Gastrocnemius medialis (tissue), 4 donors: Measurements from ENCODE around the gene ZNF195. TPM values are rescaled to one million over a fixed set of nuclear protein-coding genes. Genes with fewer than 3 reads are reported as not detected.
A peak's percentile ranks its signal among the peaks of the same experiment; 100 is the strongest.
"Not testable (repeated sequence)": the region's sequence is repeated elsewhere in the genome, so short reads cannot be mapped to it uniquely, and the experiment has no call there.

Experiments used
- ATAC-seq, 2 donors: fragments of 150-250 bp; one replicate each; pipeline ENCODE4 v1.9.1; 2016
- DNase-seq, 2 donors: peaks; one replicate each; pipeline ENCODE4 v3.0.0-alpha.2; 2019
- H3K27ac ChIP-seq, 4 donors: fragments of 200-600 bp; sonication (generic); 1 replicate in 1 of 4; 2 replicates in 3 of 4; pipeline ENCODE4 v1.5.1; 2016 to 2018; ENCODE audit warnings: mild to moderate bottlenecking in 2 of 4, moderate library complexity in 1 of 4
- H3K27me3 ChIP-seq, 3 donors: fragments of 200-600 bp; sonication (generic) in 2 of 3; 1 replicate in 1 of 3; 2 replicates in 2 of 3; pipeline versions ENCODE4 v1.5.1 to v1.6.0; 2016 to 2019; ENCODE audit warnings: mild to moderate bottlenecking in 1 of 3, moderate library complexity in 1 of 3
- H3K36me3 ChIP-seq, 2 donors: fragments of 200-600 bp; sonication (generic) in 1 of 2; one replicate each; pipeline ENCODE4 v1.5.1; 2017 to 2018
- H3K4me1 ChIP-seq, 2 donors: fragments of 200-600 bp; sonication (generic) in 1 of 2; one replicate each; pipeline ENCODE4 v1.5.1; 2016 to 2017; ENCODE audit warnings: mild to moderate bottlenecking in 2 of 2
- H3K4me3 ChIP-seq, 4 donors: fragments of 200-600 bp; sonication (generic) in 3 of 4; 1 replicate in 1 of 4; 2 replicates in 3 of 4; pipeline ENCODE4 v1.5.1; 2016 to 2019; ENCODE audit warnings: mild to moderate bottlenecking in 2 of 4
- H3K9me3 ChIP-seq, 3 donors: fragments of 200-600 bp; sonication (generic) in 2 of 3; 1 replicate in 1 of 3; 2 replicates in 2 of 3; pipeline ENCODE4 v1.5.1; 2016 to 2019
- CTCF ChIP-seq, 5 experiments: fragments of 450-650 bp in 3 of 5; fragments of 200-600 bp in 2 of 5; sonication (generic) in 2 of 5; IDR thresholded peaks in 4 of 5; conservative IDR thresholded peaks in 1 of 5; 1 replicate in 4 of 5; 2 replicates in 1 of 5; pipeline ENCODE4 v1.5.1; 2016 to 2019; ENCODE audit warnings: antibody characterized with exemption in 5 of 5, mild to moderate bottlenecking in 3 of 5, moderate library complexity in 3 of 5
- POLR2A ChIP-seq, 2 donors: fragments of 450-650 bp; IDR thresholded peaks; one replicate each; pipeline ENCODE4 v1.6.1; 2017; ENCODE audit warnings: antibody characterized with exemption in 2 of 2, mild to moderate bottlenecking in 2 of 2, moderate library complexity in 2 of 2
- in situ Hi-C, 4 donors: fragments of 200-750 bp; cut with MboI; loops; one replicate each; pipeline versions ENCODE4 v1.15.0 to v1.8.0; 2017; ENCODE audit warnings: low sequenced_read_pairs in 4 of 4
- intact Hi-C: fragments of 100-400 bp; cut with DNase I; formaldehyde crosslinking; loops from one replicate; pipeline ENCODE4 v1.15.1; 2023; ENCODE audit warnings: low total_unique reads
- total RNA-seq, 4 donors: library from RNA; depleted of rRNA; stranded (reverse); fragments of >200 nt; gene quantifications; one replicate each; pipeline versions ENCODE4 v1.1.0 to v1.2.3, GENCODE V29; 2016

ZNF195 gene
- total RNA-seq, 4 donors from 2014 or later: 4.8 to 23.4 (median 8.3) TPM

DNA sequence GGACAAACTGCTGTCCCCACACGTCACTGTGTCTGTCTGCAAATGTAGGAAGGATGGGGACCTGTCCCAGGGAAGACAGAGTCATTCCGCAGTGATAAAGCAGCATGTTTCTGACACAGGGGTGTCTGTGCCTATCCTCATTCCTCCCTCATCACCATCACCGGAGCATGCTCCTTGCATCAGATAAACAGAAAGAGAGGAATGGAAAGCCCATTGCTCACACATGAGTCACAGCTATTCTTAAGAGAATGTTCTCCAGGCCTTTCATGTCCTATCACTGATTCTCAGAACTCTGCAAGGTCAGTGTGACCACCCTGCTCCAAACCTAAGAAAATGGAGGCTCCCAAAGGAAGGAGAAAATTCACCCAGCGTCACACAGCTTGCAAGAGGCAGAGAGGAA is 38.9 kb downstream of the ZNF195 start:
- Histone ChIP-seq H3K4me1 (no peaks in the 10 kb centered on the region), H3K4me3 (no peak overlapping the region), H3K27me3 (peaks cover 0 to 8% (median 3%) of the 10 kb centered on the region in 3 donors), H3K27ac (no peak overlapping the region), H3K36me3 (no peaks in the 10 kb centered on the region), H3K9me3 (no peaks in the 10 kb centered on the region)
- in situ Hi-C loops (no loop called here), intact Hi-C loops (no loop called here)
- no peak for TF ChIP-seq POLR2A (IDR thresholded peaks at IDR 0.05)
- no peak for TF ChIP-seq CTCF (IDR thresholded peaks at IDR 0.05 in 4 of 5, conservative IDR thresholded peaks at IDR 0.05 in 1 of 5)
- DNase-seq (no peak), ATAC-seq (no peak)

GRCh38 chr11:3339340-3339624 is 39.7 kb downstream of the ZNF195 start:
- Histone ChIP-seq H3K4me3 (no peak overlapping the region), H3K27me3 (peaks cover 0 to 8% (median 3%) of the 10 kb centered on the region in 3 donors), H3K27ac (no peak overlapping the region), H3K9me3 (no peaks in the 10 kb centered on the region), H3K36me3 (no peaks in the 10 kb centered on the region), H3K4me1 (no peaks in the 10 kb centered on the region)
- in situ Hi-C loops (no loop called here), intact Hi-C loops (no loop called here)
- TF ChIP-seq POLR2A (IDR thresholded peaks at IDR 0.05) (no peak), CTCF (IDR thresholded peaks at IDR 0.05 in 4 of 5, conservative IDR thresholded peaks at IDR 0.05 in 1 of 5) (no peak)
- ATAC-seq (no peak), DNase-seq (no peak)

DNA sequence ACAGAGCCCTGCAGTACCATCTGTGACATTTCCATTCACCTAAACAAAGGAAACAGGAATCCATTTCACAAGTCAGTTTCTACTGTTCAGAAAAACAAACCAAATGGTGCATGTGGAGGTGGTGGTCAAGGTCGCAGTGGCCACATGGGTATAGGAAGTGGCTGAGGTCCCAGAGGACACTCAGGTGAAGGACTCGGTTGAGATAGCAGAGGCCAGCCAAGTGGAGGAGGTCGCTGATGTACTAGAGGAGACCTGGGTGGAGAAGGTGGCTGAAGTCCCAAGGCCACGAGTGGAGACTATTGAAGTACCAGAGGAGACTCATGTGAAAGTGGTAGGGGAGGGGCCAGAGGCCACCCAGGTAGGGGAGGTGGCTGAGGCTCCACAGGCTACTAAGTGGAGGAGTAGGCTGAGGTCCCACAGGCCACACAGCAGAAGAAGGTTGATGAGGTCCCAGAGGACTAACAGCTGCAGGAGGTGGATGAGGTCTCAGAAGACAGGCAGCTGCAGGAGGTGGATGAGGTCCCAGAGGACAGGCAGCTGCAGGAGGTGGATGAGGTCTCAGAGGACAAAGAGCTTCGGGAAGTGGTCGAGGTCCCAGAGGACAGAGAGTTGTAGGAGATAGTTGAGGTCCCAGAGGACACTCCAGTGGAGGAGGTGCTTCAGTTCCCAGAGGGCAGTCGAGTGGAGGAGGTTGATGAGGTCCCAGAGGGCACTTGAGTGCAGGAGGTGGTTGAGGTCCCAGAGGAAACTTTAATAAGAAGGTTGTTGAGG is 40.2 kb downstream of the ZNF195 start:
- peaks cover 0 to 8% (median 3%) of the 10 kb centered on the region in 3 donors for H3K27me3 ChIP-seq
- in situ Hi-C loops (no loop called here), intact Hi-C loops (no loop called here)
- no peak for DNase-seq
- no peak for TF ChIP-seq POLR2A (IDR thresholded peaks at IDR 0.05)
- no peak overlapping the region for H3K27ac ChIP-seq
- H3K9me3 ChIP-seq: no peaks in the 10 kb centered on the region
- ATAC-seq: no peak
- H3K4me3 ChIP-seq: no peak overlapping the region
- H3K4me1 ChIP-seq: no peaks in the 10 kb centered on the region
- no peaks in the 10 kb centered on the region for H3K36me3 ChIP-seq

- ATAC-seq, H3K4me3 ChIP-seq, H3K27ac ChIP-seq, H3K36me3 ChIP-seq, intact Hi-C loops, H3K9me3 ChIP-seq, H3K27me3 ChIP-seq, H3K4me1 ChIP-seq, DNase-seq, in situ Hi-C loops: not testable (repeated sequence)
Observed at GRCh38 chr11:3336420-3336819, 42.5 kb downstream of the ZNF195 start.

- H3K9me3 ChIP-seq, H3K4me1 ChIP-seq, ATAC-seq, H3K27me3 ChIP-seq, H3K27ac ChIP-seq, intact Hi-C loops, DNase-seq, H3K36me3 ChIP-seq, in situ Hi-C loops, H3K4me3 ChIP-seq: not testable (repeated sequence)
Observed at GRCh38 chr11:3333157-3333556, 45.8 kb downstream of the ZNF195 start.

GRCh38 chr11:3331078-3331477 is 47.9 kb downstream of the ZNF195 start:
- in situ Hi-C loops: not testable (repeated sequence)

GRCh38 chr11:3330064-3330463 is 48.9 kb downstream of the ZNF195 start:
- ATAC-seq, H3K4me1 ChIP-seq, H3K27ac ChIP-seq, H3K36me3 ChIP-seq, H3K9me3 ChIP-seq, H3K4me3 ChIP-seq, H3K27me3 ChIP-seq, intact Hi-C loops, DNase-seq, in situ Hi-C loops: not testable (repeated sequence)

More at GRCh38 chr11:3331078-3331477, 47.9 kb downstream of the ZNF195 start:
- intact Hi-C loops, H3K36me3 ChIP-seq, H3K4me3 ChIP-seq, H3K9me3 ChIP-seq, ATAC-seq, H3K4me1 ChIP-seq, H3K27ac ChIP-seq, H3K27me3 ChIP-seq, DNase-seq: not testable (repeated sequence)

GRCh38 chr11:3328503-3328902 is 50.4 kb downstream of the ZNF195 start:
- intact Hi-C loops, H3K27me3 ChIP-seq, ATAC-seq, in situ Hi-C loops, H3K27ac ChIP-seq, H3K4me3 ChIP-seq, DNase-seq, H3K9me3 ChIP-seq, H3K36me3 ChIP-seq, H3K4me1 ChIP-seq: not testable (repeated sequence)

DNA sequence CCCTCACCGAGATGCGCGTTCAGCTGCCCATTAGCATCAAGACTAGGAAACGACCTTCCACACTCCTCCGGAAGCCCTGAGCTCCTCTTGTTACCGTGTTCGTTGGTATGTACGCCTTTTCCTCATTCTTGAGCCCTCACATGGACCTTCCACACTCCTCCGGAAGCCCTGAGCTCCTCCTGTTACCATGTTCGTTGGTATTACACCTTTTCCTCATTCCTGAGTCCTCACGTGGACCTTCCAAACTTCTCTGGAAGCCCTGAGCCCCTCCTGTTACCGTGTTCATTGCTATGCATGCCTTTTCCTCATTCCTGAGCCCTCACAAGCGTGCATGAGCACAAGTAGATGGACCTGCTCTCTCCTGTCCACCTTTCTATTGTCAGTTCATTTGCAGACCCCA is 52.5 kb downstream of the ZNF195 start:
- in situ Hi-C loops, H3K36me3 ChIP-seq, H3K27me3 ChIP-seq, H3K27ac ChIP-seq, H3K9me3 ChIP-seq, H3K4me3 ChIP-seq, DNase-seq, H3K4me1 ChIP-seq, ATAC-seq, intact Hi-C loops: not testable (repeated sequence)

DNA sequence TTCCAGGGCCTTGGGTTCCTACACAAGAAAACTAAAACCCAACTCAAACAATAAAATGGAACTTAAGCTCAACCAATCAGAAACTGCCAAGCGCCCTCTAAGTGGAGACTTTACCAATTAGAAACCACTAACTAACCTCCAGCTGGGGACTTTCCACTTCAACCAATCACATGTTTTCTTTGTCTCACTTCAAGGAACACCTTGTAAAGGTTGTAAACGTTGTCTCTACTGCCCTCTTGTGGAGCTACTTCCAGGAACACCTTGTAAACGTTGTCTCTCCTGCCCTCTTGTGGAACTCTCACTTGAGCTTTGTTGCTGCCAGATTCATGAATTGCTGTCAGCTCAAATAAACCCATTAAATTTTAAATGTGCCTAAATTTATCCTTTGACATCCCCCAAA is 54.2 kb downstream of the ZNF195 start:
- H3K4me1 ChIP-seq, H3K4me3 ChIP-seq, in situ Hi-C loops, H3K9me3 ChIP-seq, H3K27me3 ChIP-seq, H3K36me3 ChIP-seq, intact Hi-C loops, DNase-seq, H3K27ac ChIP-seq: not testable (repeated sequence)
- peak in 1 of 2 donors; percentile 55 for ATAC-seq
